Esophagus mucosa (tissue), 1 donor: ENCODE measurements around the gene NR2E3. TPM values are rescaled to one million over a fixed set of nuclear protein-coding genes. Genes with fewer than 3 reads are reported as not detected.

Experiments
- ATAC-seq: fragments of 200-7000 bp; cut with Tn5 transposase; one replicate; pipeline ENCODE4 v1.9.1; 2020
- total RNA-seq: library from RNA; stranded (reverse); gene quantifications from one replicate; pipeline ENCODE4 v1.2.4, GENCODE V29; 2023
- donor health status: DM: yes; HTN: yes; CAD: no.

The NR2E3 gene
- total RNA-seq, 1 donor from 2014 or later, result 0.56 TPM

DNA sequence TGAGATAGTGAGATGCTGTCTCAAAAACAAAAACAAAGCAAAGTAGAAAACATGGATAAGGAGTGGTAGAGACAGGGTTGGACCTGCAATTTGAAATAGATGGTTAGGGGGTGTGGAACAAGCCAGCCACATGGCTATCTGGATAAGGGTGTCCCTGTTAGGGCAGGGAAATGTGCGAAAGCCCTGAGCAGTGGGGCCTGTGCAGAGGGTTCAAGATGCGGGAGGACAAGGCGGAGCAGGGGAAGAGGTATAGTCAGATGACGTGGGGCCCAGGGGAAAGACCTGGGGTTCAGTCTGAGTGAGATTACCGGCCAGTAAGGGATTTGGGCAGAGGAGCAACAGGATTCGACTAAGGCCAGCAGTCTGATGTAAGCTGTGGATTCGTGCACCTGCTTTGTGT, 18.4 kb upstream of the NR2E3 start:
- ATAC-seq, result no peak

DNA sequence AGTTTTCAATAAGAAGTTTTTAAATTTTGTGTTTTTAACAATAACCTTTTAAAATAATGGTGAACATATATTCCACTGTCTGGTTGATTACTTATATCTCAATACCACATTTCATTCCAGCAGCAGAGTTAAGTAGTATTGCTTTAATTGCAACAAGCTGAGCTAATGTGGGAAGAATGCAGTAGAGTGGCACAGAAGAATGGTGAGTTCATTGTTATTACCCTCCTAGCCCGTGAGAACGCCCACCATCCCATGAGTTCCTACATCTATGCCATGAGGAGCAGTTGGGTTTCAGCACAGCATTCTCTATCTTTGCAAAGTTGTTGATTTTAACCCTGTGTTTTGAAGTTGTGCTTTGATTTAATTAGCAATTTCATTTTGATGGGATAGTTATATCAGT, 17.8 kb upstream of the NR2E3 start:
- ATAC-seq, result no peak

DNA sequence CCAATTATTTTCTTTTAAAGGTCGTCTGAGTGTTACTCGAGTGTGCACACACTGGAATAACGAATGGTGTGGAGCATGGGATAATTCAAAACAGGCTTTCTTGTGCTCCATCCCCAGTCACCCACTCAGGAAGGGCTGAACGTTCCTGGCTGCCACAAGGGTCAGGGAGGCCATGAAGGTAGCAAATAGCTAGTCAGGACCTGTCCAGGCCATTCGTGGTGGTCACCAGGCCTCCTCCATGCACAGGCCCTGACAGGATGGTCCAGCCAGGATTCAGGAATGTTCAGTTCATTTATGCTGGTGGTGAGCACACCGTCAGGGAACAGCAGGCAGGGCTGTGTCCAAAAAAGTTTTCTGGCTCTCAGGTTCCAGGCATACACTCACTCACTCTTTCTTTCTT, 11.7 kb upstream of the NR2E3 start:
- no peak for ATAC-seq

DNA sequence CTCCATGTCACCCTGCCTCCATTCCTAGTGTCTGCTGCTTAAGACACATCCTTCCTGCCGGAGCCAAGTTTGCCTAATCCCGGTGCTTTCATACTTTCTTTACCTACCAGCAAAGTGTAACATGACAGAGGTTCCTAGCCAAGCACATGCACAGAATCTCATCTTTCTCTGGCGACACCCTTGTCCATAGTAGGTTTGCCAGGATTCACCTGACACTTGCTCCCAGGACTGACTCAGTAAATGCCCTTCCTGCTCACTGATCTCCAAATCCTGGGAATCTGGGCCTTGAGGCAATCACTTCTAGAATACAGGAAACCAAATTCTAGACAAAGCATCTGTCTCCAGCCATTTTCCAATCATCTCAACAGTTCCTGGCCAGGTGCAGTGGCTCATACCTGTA, 10.2 kb upstream of the NR2E3 start:
- no peak for ATAC-seq

DNA sequence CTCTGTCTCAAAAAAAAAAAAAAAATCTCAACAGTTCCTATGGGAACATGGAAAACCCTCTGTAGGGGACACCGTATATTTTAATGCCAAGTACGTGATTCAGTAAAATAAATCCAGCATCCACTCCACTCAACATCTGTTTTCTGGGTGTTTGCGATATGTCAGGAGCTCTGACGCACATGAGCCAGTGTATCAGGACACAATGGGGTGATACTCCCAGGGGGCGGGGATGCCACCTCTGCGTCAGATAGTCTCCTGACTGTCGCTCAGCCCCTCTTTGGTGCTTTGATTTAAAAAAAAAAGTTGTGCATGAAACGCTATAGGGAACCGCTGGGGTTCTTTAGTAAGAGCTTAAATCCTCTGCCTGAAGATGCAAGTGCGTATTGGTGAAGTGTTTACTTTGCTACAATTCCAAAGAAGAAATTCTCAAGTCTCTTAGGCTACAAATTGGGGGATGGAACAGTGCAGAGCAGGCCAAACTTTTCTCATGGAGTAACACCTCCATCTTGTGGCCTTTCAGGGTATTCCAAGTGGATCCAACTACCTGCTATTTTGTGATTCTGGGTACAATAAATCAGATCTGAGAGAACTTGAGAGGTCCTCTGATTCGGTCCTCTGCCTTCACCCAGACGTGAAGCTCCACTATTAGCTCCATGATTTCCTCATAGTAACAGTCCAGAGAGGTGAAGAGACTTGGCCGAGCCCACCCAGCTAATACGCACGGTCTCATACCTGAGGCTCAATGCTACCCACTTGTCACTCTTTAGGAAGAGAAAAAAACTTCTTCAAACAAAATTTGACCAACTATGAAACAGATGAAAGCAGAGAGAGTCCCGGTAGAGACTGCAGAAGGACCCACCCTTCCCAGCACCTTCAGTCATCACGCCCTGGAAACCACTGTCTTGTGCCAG, 9.3 kb upstream of the NR2E3 start:
- ATAC-seq, result peak; percentile 91

DNA sequence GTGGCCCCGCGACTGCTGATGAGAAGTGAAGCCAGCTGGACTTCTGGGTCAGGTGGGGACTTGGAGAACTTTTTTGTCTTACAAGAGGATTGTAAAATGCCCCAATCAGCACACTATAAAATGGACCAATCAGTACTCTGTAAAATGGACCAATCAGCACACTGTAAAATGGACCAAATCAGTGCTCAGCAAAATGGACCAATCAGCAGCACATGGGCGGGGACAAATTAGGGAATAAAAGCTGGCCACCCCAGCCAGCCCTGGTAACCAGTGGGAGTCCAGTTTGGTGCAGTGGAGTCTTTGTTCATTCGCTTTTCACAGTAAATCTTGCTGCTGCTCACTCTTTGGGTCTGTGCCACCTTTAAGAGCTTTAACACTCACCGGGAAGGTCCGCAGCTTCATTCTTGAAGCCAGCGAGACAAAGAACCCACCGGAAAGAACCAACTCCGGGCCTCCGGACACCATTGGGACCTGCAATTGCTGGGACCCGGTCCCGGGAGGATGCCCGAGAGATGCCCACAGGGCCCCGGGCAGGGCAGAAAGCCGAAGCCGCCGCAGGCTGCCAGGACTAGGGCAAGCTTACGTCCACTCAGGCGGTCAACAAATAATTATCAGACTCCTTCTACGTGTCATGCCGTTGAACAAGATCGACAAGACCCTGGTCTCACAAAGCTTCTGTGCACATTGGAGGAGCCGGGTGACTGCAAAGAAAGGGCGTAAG, 8.3 kb upstream of the NR2E3 start:
- no peak for ATAC-seq

DNA sequence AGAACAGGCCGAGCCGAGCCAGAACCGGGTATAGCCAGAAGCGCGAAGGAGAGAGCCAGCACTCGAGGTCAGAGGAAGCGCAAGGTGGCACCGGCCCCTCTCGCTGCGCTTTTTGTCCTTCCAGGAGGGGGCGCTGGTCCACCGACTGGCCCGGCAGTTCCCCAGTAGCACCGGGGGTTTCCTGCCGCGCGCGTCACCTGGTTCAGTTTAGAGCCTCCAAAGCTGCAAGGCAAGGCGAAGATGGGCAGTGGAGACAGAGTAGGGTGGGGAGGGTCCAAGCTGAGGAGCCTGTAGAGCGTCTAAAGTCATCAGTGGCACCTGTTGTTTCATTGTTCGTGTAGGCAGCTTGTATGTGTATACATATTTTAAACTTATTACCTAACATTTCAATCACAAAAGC, 7.6 kb upstream of the NR2E3 start:
- no peak for ATAC-seq

DNA sequence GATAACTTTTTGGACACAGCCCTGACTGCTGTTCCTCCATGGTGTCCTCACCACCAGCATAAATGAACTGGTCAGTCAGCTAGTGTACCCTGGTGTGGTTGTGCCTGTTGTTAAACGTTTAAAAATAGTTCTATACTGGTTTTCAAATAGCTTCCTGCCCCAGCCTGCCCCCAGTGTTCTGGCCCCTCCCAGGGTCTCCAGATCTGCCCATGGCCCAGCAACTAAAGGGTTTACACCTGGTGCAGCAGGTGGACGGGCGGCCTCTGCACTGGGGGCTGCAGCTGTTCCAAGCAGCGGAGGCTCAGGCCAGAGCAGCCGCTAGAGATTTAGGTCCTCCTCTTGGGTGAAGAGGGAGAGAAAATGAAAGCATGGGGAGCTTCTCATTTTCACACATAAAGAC, 6.1 kb upstream of the NR2E3 start:
- no peak for ATAC-seq

DNA sequence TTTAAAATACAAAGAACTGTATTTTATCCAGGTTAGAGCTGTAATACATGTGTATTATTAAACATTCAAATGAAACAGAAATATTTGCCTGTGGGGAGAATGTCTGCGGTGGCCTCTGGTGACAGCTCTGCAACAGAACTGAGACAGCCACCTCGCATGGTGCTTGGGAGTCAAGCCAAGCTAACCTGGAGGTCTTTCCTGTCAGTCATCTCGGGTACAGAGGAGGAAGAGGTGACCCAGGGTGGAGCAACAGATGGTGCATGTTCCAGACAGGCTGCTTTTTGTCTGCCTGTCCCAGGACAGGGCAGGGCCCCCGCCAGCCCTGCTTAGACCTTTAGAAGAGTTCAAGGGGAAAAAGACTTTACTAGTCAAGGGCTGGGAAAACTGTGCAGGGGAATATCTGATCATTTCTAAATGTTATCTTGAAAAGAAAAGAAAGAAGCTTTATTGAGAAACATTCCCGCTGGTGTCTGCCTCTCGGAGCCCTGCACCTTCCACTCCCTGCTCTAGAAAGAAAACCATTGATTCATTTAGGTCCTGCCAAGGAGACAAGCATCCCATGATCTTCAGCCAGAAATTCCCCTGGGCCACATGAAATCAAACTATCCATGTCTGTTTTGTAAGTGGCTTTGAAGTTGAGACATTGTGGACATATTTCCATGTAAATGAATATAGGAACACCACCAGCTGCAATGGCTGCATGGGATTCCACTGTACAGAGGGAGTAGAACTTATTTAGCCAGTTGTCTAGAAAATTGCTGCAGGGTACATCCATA, 5.5 kb upstream of the NR2E3 start:
- ATAC-seq, result no peak

DNA sequence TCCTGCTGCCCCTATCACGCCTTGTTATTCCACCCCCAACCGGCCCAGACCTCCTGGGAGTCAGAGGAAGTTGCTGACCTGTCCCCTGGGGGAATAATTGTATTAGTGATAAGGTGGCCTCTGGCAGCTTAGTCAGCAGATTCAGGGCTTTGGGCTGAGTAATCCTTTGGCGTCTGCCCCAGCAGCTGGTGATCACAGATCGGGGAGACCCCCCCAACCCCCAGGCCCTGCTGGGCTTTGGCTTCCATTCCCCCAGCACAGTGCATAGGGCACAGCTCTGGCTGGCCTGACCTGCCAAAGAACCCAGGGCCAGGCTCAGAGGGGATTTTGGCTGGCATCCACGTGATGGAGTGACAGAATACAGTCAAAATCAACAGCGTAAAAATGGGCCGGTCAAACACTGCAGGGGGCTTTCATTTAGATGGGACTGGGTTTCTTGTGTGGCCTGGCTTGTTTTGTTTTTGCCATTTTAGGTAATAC, 3.9 kb upstream of the NR2E3 start:
- no peak for ATAC-seq

DNA sequence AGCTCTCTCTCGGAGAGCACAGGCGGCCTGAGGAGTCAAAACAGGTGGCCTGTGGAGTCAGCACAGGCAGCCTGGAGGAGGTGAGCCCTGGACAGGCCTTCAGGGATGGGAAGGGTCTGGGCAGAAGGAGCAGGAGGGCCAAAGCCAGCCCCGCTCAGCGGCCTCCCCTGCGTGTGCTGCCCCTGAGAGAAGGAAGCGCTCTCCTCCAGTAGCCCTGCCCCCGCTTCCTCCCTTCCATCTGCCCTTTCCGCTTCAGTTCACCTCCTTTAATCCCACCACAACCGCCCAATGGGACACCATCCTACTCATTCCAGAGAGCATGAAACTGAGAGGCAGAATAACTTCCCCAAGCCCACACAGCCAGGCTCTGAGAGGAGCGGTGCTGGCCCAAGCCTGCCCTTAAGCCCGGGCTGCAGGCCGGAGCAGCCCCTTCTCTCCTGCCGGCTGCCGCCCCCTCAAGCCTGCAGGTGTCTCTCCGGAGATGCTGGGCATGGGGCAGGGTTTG, 3.2 kb upstream of the NR2E3 start:
- ATAC-seq, result no peak

DNA sequence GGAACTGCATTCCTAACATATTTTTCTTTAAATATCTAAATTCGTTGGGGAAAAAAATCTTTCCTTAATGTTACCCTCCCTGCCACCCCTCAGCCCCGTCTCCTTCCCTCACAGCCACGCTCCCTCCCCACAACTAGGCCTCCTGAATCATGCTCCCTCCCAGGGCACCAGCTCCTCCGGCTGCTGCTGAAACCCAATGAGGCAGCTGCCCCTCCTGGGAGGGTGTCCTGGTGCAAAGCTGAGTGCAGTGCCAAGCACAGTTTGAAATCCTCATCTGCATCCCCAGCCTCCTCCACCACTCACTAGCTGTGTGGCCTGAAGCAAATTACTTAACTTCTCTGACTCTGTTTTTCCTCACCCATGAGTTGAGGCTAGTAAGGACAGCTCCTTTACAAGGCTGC, 2.7 kb upstream of the NR2E3 start:
- ATAC-seq, result no peak

DNA sequence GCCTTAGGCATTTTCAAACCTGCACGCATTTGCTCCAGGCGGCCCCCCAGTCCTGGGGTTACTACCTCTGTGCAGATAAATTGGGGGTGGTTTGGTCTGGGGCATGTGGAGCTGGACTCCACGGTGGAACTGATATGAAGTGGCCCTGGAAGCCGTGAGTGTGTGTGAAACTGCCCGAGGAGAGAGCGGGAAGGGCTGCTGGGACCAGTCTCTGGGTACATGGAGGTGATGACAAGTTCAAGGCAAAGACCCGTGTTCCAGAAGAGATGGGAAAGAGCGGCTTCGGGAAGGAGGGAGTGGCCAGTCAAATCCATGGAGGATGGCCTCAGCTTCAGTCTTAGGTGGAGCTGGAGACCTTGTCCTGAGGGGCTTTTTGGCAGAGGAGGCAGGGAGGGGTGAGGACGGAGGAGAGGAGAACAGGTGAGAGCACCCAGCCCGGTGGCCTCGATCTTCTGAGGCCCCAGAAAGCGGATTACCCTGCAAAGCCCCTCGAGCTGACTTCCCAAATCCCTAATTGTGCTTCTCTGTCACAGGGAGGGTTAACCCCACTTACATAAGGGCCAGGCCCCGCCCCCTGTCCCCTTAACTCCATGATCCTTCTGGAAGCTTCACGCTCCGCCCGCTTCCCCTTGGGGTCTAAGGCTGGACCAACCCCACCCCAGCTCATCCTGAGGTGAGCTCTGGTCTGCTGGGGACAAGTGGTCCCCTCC, 1.9 kb upstream of the NR2E3 start:
- no peak for ATAC-seq

DNA sequence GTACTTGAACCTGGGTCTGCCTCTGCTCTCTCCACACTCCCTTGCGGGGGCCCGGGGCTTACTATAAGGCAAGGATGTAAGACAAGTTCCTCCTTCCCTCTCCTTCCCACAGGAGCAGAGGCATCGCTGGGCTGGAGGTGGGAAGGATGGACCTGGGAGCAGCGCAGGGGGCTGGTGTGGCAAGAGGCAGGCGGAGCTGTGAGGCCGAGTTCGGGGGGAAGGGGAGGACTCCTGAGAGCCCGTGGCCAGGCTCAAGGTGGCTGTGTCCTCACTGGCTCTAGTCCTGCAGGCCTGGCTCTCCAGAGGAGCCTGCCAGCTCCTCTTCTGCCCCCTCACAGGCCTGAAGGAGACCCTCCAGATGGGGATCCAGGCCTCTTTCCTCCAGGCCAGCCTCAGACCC, 1.0 kb upstream of the NR2E3 start:
- ATAC-seq, result no peak

DNA sequence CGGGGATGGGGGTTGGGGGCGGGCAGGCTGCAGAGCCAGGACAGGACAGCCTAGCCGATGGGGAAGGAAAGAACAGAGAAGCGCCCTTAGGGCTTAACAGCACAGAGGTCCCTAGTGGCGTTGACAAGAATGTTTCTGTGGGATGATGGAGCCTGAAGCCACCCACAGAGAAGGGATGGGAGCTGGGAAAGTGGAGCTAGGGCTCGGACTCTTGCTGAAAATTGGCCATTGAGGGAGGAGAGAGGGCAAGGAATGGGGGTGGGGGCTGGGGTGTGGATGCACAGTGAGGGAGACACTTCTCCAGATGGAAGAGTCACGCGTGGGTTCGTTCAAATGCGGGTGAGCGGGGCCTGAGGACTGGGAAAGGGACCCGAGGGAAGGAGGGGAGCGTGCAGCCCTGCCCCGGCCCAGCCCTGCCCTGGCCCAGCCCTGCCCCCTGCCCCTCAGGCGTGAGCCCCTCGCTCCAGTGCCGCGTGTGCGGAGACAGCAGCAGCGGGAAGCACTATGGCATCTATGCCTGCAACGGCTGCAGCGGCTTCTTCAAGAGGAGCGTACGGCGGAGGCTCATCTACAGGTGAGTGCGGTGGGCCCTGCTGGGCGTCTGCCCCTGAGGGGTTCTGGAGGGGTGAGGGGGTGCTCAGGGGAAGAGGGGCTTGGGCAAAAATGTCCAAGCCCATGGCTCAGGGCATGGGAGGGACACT, 832 bp downstream of the NR2E3 start:
- no peak for ATAC-seq

DNA sequence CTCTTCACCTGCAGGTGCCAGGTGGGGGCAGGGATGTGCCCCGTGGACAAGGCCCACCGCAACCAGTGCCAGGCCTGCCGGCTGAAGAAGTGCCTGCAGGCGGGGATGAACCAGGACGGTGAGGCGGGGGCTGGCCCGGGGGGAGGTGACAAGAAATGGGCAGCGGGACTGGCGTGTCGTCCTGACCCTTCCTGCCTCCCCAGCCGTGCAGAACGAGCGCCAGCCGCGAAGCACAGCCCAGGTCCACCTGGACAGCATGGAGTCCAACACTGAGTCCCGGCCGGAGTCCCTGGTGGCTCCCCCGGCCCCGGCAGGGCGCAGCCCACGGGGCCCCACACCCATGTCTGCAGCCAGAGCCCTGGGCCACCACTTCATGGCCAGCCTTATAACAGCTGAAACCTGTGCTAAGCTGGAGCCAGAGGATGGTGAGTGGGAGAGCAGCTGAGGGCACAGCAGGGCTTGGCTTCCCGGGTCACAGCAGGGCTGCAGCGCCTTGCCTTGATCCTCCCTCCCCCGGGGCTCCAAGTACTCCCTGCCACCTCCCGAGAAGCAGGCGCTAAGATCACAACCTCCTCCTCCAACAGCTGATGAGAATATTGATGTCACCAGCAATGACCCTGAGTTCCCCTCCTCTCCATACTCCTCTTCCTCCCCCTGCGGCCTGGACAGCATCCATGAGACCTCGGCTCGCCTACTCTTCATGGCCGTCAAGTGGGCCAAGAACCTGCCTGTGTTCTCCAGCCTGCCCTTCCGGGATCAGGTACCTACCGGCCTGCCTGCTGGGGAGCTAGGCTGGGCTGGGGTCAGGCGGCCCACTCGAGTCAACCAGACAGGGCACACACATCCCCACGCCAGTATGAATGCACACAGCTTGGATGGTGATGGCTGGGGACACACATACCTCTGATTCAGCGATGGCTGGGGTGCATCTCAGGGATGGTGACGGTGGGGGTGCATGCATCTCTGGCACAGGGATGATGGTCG, 1.7 kb downstream of the NR2E3 start:
- no peak for ATAC-seq

DNA sequence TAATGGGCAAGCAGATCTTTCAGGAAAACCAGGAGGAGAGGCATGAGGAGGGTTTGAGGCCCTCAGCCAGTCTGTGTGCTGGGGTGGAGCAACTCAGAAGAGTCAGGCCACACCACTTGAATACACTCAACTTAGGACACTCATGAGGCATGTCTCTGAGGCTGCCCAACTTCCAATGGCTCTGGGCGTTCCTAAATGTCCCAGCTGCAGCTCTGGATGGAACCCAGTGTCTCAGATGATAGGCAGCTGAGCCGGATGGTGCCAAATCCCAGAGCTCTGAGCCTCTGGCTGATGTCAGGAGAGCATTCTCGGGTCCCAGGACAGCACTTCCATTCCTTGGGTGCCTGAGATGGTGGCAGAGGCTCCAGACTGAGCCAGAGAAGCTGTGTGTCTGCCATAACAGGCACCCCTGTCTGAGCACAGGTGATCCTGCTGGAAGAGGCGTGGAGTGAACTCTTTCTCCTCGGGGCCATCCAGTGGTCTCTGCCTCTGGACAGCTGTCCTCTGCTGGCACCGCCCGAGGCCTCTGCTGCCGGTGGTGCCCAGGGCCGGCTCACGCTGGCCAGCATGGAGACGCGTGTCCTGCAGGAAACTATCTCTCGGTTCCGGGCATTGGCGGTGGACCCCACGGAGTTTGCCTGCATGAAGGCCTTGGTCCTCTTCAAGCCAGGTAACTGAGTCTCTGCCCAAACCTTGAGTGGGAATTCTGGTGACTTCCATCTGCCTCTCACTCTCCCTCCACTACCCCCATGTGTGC, 2.8 kb downstream of the NR2E3 start:
- no peak for ATAC-seq

DNA sequence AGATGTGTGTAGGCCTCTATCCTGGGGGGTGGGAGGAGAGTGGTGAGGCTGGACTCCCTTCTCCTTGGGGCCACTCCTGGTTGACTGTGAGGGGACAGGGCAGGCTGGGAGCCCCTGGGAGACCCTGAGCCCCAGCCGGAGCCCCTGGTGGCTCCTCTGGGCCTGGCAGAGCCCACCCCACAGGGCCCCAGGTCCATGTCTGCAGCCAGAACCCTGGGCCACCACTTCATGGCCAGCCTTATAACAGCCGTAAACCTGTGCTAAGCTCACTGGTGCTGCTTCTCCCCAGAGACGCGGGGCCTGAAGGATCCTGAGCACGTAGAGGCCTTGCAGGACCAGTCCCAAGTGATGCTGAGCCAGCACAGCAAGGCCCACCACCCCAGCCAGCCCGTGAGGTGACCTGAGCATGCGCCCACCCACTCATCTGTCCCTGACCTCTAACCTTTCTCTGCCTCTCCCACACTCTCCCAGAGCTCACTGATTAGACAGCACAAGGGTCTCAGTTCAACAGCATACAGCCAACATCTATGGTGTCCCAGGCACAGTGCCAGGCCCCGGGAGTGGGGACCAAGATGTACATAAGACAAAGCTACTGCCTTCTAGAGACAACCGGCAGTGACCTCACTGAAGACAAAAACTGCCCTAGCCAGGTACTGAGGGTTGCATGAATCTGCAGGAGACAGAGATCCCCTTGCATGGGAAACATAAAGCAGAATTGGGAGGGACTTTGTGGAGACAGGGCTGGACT, 3.5 kb downstream of the NR2E3 start:
- no peak for ATAC-seq

DNA sequence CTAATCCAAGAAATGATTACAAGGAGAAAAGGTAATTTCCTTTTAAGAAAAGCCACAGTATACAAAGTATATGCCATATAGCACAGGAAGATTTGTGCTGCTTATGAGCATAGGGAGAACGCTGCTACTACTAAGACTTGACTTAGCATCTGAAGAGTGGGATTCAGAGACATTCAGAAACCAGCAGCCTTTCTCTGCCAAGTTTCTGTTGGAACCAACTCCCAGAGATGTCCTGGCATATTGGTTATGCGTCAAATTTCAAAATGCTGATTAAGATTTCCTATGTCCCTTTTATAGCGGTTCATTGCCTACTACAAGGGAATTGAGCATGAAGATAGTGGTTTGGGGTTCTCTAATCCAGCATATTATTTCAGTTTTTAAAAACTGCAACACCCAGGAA, 4.9 kb downstream of the NR2E3 start:
- ATAC-seq, result no peak
